ENCODE results near the gene EYS.

- no peak for TF ChIP-seq EGR1 (IDR thresholded peaks at IDR 0.05; ENCODE audit: borderline replicate concordance, low read depth, low read length)
- no peak for TF ChIP-seq POLR2A (IDR thresholded peaks at IDR 0.05; ENCODE audit: control extremely low read depth in 1 of 2, low read depth in 2 of 2, low read length in 2 of 2)
- TF ChIP-seq TCF12 (IDR thresholded peaks at IDR 0.05; ENCODE audit: low read depth, low read length), result no peak
- no peak for TF ChIP-seq CTCF (IDR thresholded peaks at IDR 0.05; ENCODE audit: control extremely low read depth in 1 of 3, insufficient read depth in 1 of 3, low read depth in 1 of 3, low read length in 3 of 3)
- TF ChIP-seq EZH2 (IDR thresholded peaks at IDR 0.05; ENCODE audit: low read depth, low read length, severe bottlenecking), result no peak
- no peak for TF ChIP-seq RNF2 (IDR thresholded peaks at IDR 0.05; ENCODE audit: borderline replicate concordance, low read depth, low read length, missing control alignments, poor library complexity, severe bottlenecking)
- no peak for TF ChIP-seq POLR2AphosphoS5 (IDR thresholded peaks at IDR 0.05; ENCODE audit: low read depth, low read length)
- no peak for TF ChIP-seq KDM4A (IDR thresholded peaks at IDR 0.05; ENCODE audit: low read depth, low read length, severe bottlenecking)
- no peak for TF ChIP-seq GABPA (IDR thresholded peaks at IDR 0.05; ENCODE audit: borderline replicate concordance, insufficient read depth, low read length)
These were observed 1381.9 kb downstream of the EYS start for GRCh38 chr6:64325093-64325492.

All from H1 (cell line).